ENCODE data around the gene TOX2.
A peak's percentile ranks its signal among the peaks of the same experiment; 100 is the strongest.

TOX2 gene

GRCh38 chr20:44104798-44105517, 190.3 kb downstream of the TOX2 start:
- DNase-seq (ENCODE audit: low read depth), result peak; percentile 65
- TF ChIP-seq CTCF (IDR thresholded peaks at IDR 0.05; ENCODE audit: low read depth, low read length, missing control alignments), result no peak
- H3K4me3 ChIP-seq (ENCODE audit: low read depth, low read length), result no peak overlapping the region
- in situ Hi-C loops (cut with HindIII; ENCODE audit: low sequenced_read_pairs), result no loop called here

DNA sequence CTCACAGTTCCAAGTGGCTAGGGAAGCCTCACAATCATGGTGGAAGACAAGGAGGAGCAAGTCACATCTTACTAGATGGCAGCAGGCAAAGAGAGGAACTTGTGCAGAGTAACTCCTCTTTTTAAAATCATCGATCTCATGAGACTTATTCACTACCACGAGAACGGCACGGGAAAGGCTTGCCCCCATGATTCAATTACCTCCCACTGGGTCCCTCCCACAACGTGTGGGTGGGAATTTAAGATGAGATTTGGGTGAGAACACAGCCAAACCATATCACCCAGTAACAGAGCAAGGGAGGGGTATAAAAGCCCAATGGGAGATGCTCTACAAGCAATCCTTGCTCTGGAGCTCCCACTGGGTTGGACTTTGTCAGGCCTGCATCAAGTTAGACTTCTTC, 192.0 kb downstream of the TOX2 start:
- no peak for TF ChIP-seq CTCF (IDR thresholded peaks at IDR 0.05; ENCODE audit: low read depth, low read length, missing control alignments)
- H3K4me3 ChIP-seq (ENCODE audit: low read depth, low read length), result no peak overlapping the region
- in situ Hi-C loops (cut with HindIII; ENCODE audit: low sequenced_read_pairs), result no loop called here
- DNase-seq (ENCODE audit: low read depth), result no peak

- TF ChIP-seq CTCF (IDR thresholded peaks at IDR 0.05; ENCODE audit: low read depth, low read length, missing control alignments), result peak; percentile 27
- no peak for DNase-seq (ENCODE audit: low read depth)
- H3K4me3 ChIP-seq (ENCODE audit: low read depth, low read length), result no peak overlapping the region
- in situ Hi-C loops (cut with HindIII; ENCODE audit: low sequenced_read_pairs), result no loop called here
Observed at GRCh38 chr20:44109951-44110361, 195.3 kb downstream of the TOX2 start.

- TF ChIP-seq CTCF (IDR thresholded peaks at IDR 0.05; ENCODE audit: low read depth, low read length, missing control alignments), result no peak
- in situ Hi-C loops (cut with HindIII; ENCODE audit: low sequenced_read_pairs), result no loop called here
- no peak for DNase-seq (ENCODE audit: low read depth)
- no peak overlapping the region for H3K4me3 ChIP-seq (ENCODE audit: low read depth, low read length)
Observed at GRCh38 chr20:44110816-44111568, 196.3 kb downstream of the TOX2 start.

- in situ Hi-C loops (cut with HindIII; ENCODE audit: low sequenced_read_pairs), result no loop called here
- TF ChIP-seq CTCF (IDR thresholded peaks at IDR 0.05; ENCODE audit: low read depth, low read length, missing control alignments), result no peak
- no peak overlapping the region for H3K4me3 ChIP-seq (ENCODE audit: low read depth, low read length)
- DNase-seq (ENCODE audit: low read depth), result peak; percentile 29
Observed at GRCh38 chr20:44111712-44112335, 197.2 kb downstream of the TOX2 start.

GRCh38 chr20:44112456-44112855, 197.8 kb downstream of the TOX2 start:
- DNase-seq (ENCODE audit: low read depth), result no peak
- TF ChIP-seq CTCF (IDR thresholded peaks at IDR 0.05; ENCODE audit: low read depth, low read length, missing control alignments), result no peak
- in situ Hi-C loops (cut with HindIII; ENCODE audit: low sequenced_read_pairs), result no loop called here

More at GRCh38 chr20:44112456-44112855, 197.8 kb downstream of the TOX2 start:
- H3K4me3 ChIP-seq (ENCODE audit: low read depth, low read length), result no peak overlapping the region

All from astrocyte of the cerebellum (primary cell).